GM18505 (cell line): ENCODE results near the gene ZNF354C.

Experiments used
- ATAC-seq: cut with Tn5 transposase; IDR thresholded peaks from one replicate; pipeline ENCODE4 v1.9.1; 2021; ENCODE audit not compliant: unreplicated experiment
- POLR2A ChIP-seq: IDR thresholded peaks from 4 replicates; pipeline ENCODE4 v1.6.1; 2011; ENCODE audit warnings: borderline replicate concordance; ENCODE audit not compliant: insufficient read depth, insufficient read length; ENCODE audit errors: extremely low read depth

Gene ZNF354C

DNA sequence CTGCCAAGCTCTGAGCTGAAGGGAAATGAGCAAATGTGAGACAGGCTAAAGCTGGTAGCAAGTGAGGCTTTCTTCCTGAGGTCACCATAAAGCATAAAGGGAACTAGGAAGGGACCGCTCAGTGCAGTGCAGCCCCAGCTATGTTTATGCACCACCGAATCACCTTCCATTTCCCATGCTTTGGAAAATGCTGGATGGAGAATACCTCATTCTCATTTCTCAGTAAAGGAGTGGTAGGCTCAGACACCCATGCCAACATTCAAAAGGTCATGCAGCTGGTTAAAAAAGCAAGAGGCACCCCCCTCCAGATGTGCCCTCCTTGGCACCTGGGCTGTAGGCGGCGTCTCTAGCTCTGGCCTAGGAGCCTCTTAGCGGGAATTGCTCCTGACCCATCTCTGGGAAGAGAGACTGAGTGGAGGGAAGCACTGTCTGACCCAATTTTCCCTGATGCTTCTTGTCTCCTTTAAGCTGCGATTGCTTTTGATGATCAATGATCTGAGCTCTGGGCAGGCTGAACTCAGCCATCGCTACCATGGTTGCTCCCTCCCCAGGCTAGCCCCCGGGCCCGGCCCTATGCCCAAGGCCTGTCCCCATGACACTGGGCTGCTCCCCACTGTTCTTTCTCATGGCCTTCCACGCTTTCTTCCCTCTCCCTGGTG is 58.7 kb downstream of the ZNF354C start:
- no peak for ATAC-seq
- no peak for TF ChIP-seq POLR2A

DNA sequence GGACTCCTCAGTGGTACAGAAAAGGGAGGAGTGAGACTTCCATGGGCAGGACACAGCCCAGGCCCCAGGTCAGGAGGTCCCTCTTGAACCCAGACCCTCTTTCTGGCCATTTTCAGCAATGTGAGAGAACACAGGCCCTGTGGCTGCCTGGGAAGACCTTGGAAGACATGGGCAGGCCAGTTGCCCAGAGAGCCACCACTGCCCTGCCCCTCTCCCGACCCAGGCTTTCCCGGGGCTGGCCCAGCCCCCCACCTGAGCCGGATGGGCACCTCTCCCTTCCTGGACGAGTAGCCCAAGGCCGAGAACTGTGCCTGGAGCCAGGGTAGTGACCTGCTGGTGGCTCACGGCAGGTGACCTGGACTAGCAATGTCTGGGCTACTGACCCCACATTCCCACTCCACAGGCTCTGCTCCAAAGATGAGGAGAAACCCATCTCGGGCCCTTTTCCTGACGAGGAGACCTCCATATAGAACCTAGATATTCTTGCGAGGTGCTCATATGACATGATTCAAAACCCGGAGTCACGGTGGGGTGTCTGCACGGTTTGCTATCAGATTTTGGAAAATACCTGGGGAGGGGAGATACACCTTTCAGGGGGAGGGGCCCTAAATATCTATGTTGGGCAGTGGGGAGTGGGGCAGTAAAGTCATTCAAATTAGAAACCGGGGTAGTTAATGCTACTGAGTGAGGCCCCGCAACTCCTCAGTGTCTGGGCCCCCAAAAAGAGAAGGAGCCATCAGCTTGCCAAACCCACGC is 59.4 kb downstream of the ZNF354C start:
- TF ChIP-seq POLR2A, result no peak
- no peak for ATAC-seq

- TF ChIP-seq POLR2A, result no peak
- no peak for ATAC-seq
These were observed 60.3 kb downstream of the ZNF354C start for GRCh38 chr5:179120421-179120861.

- no peak for TF ChIP-seq POLR2A
- ATAC-seq, result no peak
These were observed 60.9 kb downstream of the ZNF354C start for GRCh38 chr5:179120951-179121666.

DNA sequence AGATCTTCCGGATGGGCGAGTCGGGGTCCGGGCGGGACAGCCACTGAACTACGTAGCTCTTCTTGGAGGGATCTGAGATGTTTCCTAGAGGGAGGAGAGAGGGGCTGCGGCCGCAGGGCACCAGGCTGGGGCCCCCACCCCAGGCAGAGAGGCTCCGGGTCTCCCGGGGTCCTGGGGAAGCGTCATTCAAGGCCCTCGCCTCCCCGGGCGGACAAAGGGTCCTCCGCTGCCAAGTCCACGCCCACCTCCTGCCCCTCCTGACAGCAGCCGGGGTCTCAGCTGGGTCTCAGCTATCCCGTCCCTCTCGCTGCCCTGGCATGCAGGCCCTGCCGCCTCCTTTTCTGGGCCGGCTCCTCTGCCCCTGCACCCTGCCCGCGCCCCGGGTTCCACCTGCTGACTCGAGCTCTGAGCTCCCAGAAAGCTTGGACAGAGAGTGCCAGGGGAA is 61.5 kb downstream of the ZNF354C start:
- TF ChIP-seq POLR2A, result no peak
- ATAC-seq, result no peak

GRCh38 chr5:179122411-179123108 is 62.4 kb downstream of the ZNF354C start:
- no peak for ATAC-seq
- no peak for TF ChIP-seq POLR2A

GRCh38 chr5:179123109-179123426 is 62.9 kb downstream of the ZNF354C start:
- no peak for TF ChIP-seq POLR2A
- no peak for ATAC-seq

- TF ChIP-seq POLR2A, result no peak
- ATAC-seq, result no peak
These were observed 63.5 kb downstream of the ZNF354C start for GRCh38 chr5:179123491-179124272.

GRCh38 chr5:179124273-179124852 is 64.2 kb downstream of the ZNF354C start:
- no peak for ATAC-seq
- TF ChIP-seq POLR2A, result no peak

DNA sequence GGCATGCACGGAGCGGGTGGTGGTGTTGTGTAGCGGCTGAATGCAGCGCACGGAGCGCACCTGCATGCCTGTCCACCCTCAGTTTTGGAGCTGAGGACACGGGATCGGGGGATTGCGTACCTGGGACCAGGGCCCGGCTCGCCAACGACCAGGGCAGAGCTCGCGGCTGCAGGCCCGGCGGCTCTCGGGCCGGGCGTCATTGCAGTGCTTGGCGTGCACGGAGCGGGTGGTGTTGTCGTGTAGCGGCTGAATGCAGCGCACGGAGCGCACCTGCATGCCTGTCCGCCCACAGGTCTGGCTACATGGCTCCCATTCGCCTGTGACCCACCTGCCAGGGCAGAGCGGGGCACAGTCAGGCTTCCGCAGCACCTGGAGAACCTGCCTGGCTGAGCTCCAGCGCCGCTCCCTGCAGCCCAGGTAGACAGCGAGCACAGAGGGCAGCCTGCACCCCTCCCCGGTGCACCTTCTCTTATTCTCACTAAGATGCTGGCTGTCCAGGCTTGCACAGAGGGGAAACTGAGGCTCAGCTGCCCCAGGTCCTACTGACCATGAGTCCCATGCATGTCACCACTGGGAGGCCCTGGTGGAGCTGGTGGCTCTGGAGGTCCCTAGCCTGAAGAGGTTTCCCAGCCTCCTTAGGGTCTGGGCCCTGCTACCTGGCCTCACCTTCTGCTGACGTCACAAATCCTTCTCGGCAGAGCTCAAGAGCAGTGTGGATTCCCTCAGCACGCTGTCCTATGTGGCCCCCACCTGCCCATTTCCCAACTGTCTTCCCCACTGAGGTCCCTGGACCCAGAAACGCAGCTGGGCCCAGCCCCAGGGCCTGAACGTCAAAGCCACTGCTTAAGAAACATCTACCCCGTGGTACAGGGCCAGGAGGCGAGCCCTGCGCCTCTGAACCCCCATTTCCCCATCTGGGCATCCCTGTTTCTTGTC is 64.9 kb downstream of the ZNF354C start:
- ATAC-seq, result no peak

GRCh38 chr5:179125789-179126505 is 65.8 kb downstream of the ZNF354C start:
- TF ChIP-seq POLR2A, result no peak
- ATAC-seq, result no peak

More for the DNA sequence above, 64.9 kb downstream of the ZNF354C start:
- TF ChIP-seq POLR2A, result no peak
